Thoracic aorta (tissue), 2 donors: ENCODE results near the gene KRT31. TPM values are rescaled to one million over a fixed set of nuclear protein-coding genes. Genes with fewer than 3 reads are reported as not detected.

Experiments
- ATAC-seq: fragments of 150-250 bp; one replicate; pipeline ENCODE4 v1.8.0; 2017; ENCODE audit warnings: low read depth; ENCODE audit not compliant: insufficient number of reproducible peaks, low FRiP score
- DNase-seq: peaks from one replicate; pipeline ENCODE4 v3.0.0-alpha.2; 2020; ENCODE audit warnings: low spot score
- H3K27ac ChIP-seq, 2 donors: fragments of 200-600 bp; sonication (generic); 1 replicate in 1 of 2; 2 replicates in 1 of 2; pipeline ENCODE4 v1.5.1; 2016; ENCODE audit warnings: mild to moderate bottlenecking in 2 of 2, moderate library complexity in 2 of 2
- H3K27me3 ChIP-seq: fragments of 200-600 bp; sonication (generic); replicated peaks from 2 replicates; pipeline ENCODE4 v1.6.0; 2016; ENCODE audit warnings: mild to moderate bottlenecking; ENCODE audit not compliant: insufficient read depth
- H3K36me3 ChIP-seq: fragments of 200-600 bp; sonication (generic); one replicate; pipeline ENCODE4 v1.5.1; 2016
- H3K4me1 ChIP-seq, 2 donors: fragments of 200-600 bp; sonication (generic); 1 replicate in 1 of 2; 2 replicates in 1 of 2; pipeline versions ENCODE4 v1.5.1 to v1.6.0; 2016; ENCODE audit warnings: low read depth in 2 of 2, mild to moderate bottlenecking in 1 of 2; ENCODE audit not compliant: control insufficient read depth in 1 of 2
- H3K4me3 ChIP-seq: fragments of 200-600 bp; sonication (generic); 2 replicates; pipeline ENCODE4 v1.5.1; 2016; ENCODE audit warnings: mild to moderate bottlenecking
- H3K9me3 ChIP-seq: fragments of 200-600 bp; sonication (generic); 2 replicates; pipeline ENCODE4 v1.5.1; 2016
- total RNA-seq, 2 donors: library from RNA; depleted of rRNA; stranded (reverse); fragments of >200 nt; gene quantifications; one replicate each; pipeline versions ENCODE4 v1.1.0 to v1.2.3, GENCODE V29; 2016
- TF ChIP-seq, protein P1 (sequence below): fragments of 200-600 bp; sonication (generic); IDR thresholded peaks from one replicate; pipeline ENCODE4 v1.5.1; 2019; ENCODE audit warnings: antibody characterized with exemption

KRT31 gene
- total RNA-seq, 2 donors from 2014 or later, result not detected

DNA sequence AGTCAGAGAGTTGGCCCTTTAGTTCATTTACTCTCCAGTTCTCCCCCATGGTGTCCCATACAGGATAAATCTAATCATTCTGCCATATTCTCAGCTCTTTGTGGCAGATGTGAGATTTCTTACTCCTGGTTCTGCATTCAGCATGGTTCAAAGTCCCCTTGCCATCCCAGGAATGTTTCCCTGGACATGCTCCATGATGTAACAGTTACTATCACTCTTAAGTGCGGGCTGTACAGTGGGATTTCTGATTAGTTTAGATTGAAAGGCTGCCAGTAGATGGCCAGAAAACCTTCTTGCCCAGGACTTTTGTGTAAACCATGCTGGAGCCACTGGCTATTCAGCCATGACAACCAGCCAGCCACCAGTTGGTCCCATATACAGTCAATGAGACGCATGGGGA, 16.6 kb upstream of the KRT31 start:
- Histone ChIP-seq H3K36me3 (no peaks in the 10 kb centered on the region), H3K27ac (no peak overlapping the region), H3K9me3 (no peaks in the 10 kb centered on the region), H3K4me1 (peaks cover 7 to 29% of the 10 kb centered on the region in 2 donors), H3K27me3 (no peaks in the 10 kb centered on the region), H3K4me3 (no peak overlapping the region)
- TF ChIP-seq, protein P1, sequence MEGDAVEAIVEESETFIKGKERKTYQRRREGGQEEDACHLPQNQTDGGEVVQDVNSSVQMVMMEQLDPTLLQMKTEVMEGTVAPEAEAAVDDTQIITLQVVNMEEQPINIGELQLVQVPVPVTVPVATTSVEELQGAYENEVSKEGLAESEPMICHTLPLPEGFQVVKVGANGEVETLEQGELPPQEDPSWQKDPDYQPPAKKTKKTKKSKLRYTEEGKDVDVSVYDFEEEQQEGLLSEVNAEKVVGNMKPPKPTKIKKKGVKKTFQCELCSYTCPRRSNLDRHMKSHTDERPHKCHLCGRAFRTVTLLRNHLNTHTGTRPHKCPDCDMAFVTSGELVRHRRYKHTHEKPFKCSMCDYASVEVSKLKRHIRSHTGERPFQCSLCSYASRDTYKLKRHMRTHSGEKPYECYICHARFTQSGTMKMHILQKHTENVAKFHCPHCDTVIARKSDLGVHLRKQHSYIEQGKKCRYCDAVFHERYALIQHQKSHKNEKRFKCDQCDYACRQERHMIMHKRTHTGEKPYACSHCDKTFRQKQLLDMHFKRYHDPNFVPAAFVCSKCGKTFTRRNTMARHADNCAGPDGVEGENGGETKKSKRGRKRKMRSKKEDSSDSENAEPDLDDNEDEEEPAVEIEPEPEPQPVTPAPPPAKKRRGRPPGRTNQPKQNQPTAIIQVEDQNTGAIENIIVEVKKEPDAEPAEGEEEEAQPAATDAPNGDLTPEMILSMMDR, result no peak
- no peak for ATAC-seq
- no peak for DNase-seq

DNA sequence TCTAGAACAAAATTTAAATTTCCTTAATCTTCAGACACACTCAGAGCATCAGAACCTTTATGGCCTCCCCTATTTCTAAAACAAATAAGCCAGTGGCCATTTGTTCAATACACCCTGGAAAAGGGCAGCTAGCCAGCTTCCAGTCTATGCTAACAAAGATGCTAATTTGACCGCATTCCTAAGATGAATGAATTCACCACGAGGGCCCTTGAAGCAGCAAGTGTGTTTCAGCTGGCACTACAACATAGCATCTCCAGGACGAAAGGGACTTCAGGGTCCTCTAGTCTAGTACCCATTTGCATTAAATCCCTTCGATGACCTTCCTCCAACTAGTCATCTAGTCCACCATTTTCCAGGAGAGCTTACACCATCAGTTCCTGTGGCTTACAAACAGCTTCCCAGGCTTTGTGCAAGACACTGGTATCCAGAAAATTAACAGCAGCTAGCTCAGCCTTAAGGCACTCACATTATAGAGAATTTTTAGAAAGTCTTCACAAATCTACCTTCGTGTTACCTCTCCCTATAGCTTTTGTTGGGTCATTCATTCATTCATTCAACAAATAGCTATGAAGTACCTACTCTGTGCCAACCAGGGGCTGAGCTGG, 16.0 kb upstream of the KRT31 start:
- TF ChIP-seq, protein P1, result no peak
- Histone ChIP-seq H3K4me1 (peaks cover 7 to 29% of the 10 kb centered on the region in 2 donors), H3K9me3 (no peaks in the 10 kb centered on the region), H3K27ac (no peak overlapping the region), H3K27me3 (no peaks in the 10 kb centered on the region), H3K36me3 (no peaks in the 10 kb centered on the region), H3K4me3 (no peak overlapping the region)
- ATAC-seq, result no peak
- DNase-seq, result no peak

DNA sequence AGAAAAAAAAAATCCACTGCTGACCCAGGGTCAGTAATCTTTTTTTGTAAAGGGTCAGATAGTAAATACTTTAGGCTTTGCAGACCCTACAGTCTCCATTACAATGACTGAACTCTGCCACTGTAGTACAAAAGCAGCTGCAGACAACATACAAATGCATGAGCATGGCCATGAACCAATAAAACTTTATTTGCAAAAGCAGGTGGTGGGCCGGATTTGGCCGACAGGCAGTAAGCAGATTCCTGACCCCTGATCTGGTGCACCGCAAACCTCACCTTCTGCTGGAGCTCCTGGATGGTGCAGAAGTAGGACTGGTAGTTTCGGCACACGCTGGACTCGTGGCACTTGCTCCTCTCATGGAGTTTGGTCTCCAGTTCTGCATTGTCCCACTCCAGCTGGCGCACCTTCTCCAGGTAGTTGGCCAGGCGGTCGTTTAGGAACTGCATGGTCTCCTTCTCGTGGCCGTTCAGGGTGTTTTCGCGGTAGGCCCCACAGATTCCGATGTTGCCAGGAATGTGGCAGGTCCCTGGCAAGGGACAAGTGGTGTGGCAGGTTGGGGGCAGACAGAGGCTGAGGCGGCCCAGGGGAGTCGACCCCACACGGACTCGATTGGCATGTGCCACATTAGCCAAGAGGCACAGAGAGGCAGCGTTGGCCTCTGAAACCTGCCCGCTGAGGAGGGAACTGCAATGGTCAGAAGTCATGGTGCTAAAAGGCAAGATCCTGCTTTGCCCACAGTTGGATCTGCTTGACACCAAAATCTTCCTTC, 13.8 kb upstream of the KRT31 start:
- peaks cover 3 to 13% of the 10 kb centered on the region in 2 donors for H3K4me1 ChIP-seq
- H3K27ac ChIP-seq, result no peak overlapping the region
- no peak overlapping the region for H3K4me3 ChIP-seq
- no peak for ATAC-seq
- no peaks in the 10 kb centered on the region for H3K36me3 ChIP-seq
- TF ChIP-seq, protein P1, result no peak
- no peak for DNase-seq
- H3K9me3 ChIP-seq, result no peaks in the 10 kb centered on the region
- H3K27me3 ChIP-seq, result no peaks in the 10 kb centered on the region

DNA sequence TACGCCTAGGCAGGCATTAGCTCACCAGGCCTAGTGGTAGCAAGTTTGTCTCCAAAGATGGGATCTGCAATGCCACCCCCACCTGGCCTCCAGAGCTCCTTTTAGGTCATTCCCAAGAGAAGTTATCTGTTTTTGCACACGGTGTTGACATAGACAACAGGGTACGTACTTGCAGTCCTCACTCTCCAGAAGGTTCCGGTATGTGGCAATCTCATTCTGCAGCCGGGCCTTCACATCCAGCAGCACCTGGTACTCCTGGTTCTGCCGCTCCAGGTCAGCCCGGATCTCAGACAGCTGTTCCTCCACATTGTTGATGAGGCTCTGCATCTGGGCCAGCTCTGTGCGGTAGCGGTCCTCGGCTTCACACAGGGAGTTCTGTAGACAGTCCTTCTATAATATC, 9.8 kb upstream of the KRT31 start:
- no peak overlapping the region for H3K27ac ChIP-seq
- TF ChIP-seq, protein P1, result no peak
- H3K9me3 ChIP-seq, result no peaks in the 10 kb centered on the region
- H3K27me3 ChIP-seq, result no peaks in the 10 kb centered on the region
- no peak for ATAC-seq
- H3K4me1 ChIP-seq, result peaks cover 0 to 4% of the 10 kb centered on the region in 2 donors
- no peaks in the 10 kb centered on the region for H3K36me3 ChIP-seq
- no peak for DNase-seq
- H3K4me3 ChIP-seq, result no peak overlapping the region

DNA sequence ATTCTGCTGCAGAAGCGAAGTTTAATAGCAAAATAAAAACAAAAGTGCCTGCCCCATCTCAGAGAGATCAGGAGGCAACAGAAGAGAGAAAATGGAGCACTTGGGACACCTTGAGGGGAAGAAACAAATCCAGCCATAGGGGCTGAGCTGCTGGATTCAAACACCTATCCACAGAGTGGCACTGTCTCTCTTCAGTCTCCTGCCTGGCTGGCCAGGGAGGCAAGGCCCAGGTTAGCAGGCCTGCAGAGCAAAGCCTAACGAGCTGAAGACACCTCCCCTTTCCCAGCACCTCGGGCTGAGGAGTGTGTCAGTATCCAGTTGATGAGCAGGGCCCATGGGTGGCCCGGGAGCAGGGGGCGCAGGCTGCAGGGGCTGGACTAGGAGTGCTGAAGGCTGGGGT, 8.8 kb upstream of the KRT31 start:
- Histone ChIP-seq H3K4me1 (peaks cover 0 to 4% of the 10 kb centered on the region in 2 donors), H3K9me3 (no peaks in the 10 kb centered on the region), H3K27me3 (no peaks in the 10 kb centered on the region), H3K27ac (no peak overlapping the region), H3K4me3 (no peak overlapping the region), H3K36me3 (no peaks in the 10 kb centered on the region)
- TF ChIP-seq, protein P1, result no peak
- ATAC-seq, result no peak
- no peak for DNase-seq
